Endothelial cell (in vitro differentiated cells): ENCODE data around the gene ZNF140. TPM values are rescaled to one million over a fixed set of nuclear protein-coding genes. Genes with fewer than 3 reads are reported as not detected.

Experiments
- DNase-seq: peaks from one replicate; pipeline ENCODE4 v3.0.0; 2021; ENCODE audit warnings: low spot score
- H3K27ac Mint-ChIP-seq: one replicate; pipeline ENCODE4 v1.8.0; 2021; ENCODE audit warnings: mixed read lengths, inconsistent platforms; ENCODE audit not compliant: unreplicated experiment
- H3K27me3 Mint-ChIP-seq: one replicate; pipeline ENCODE4 v1.8.0; 2021; ENCODE audit warnings: mild to moderate bottlenecking, moderate library complexity, mixed read lengths, inconsistent platforms; ENCODE audit not compliant: unreplicated experiment
- H3K36me3 Mint-ChIP-seq: one replicate; pipeline ENCODE4 v1.8.0; 2021; ENCODE audit warnings: mild to moderate bottlenecking, low read depth, mixed read lengths, inconsistent platforms; ENCODE audit not compliant: unreplicated experiment
- H3K4me1 Mint-ChIP-seq: one replicate; pipeline ENCODE4 v1.8.0; 2021; ENCODE audit warnings: mild to moderate bottlenecking, mixed read lengths, inconsistent platforms; ENCODE audit not compliant: unreplicated experiment
- H3K4me3 Mint-ChIP-seq: one replicate; pipeline ENCODE4 v1.8.0; 2021; ENCODE audit warnings: mild to moderate bottlenecking, mixed read lengths, inconsistent platforms; ENCODE audit not compliant: unreplicated experiment
- H3K9me3 Mint-ChIP-seq: one replicate; pipeline ENCODE4 v1.8.0; 2021; ENCODE audit warnings: mixed read lengths, inconsistent platforms; ENCODE audit not compliant: unreplicated experiment
- total RNA-seq: library from RNA; stranded (reverse); fragmentation: NEBNext Ultra II Directional; extraction: Animal tissue kit (Norgen Biotek cat#: 25700); gene quantifications from one replicate; pipeline ENCODE4 v1.2.1, GENCODE V29; 2021; ENCODE audit not compliant: unreplicated experiment
- TF ChIP-seq, protein P1 (sequence below): fragments of 200-600 bp; sonication (generic); IDR thresholded peaks from one replicate; pipeline ENCODE4 v1.5.0; 2021; ENCODE audit warnings: antibody characterized with exemption; ENCODE audit not compliant: unreplicated experiment

Gene ZNF140
- total RNA-seq, 1 donor from 2014 or later = 19.3 TPM

DNA sequence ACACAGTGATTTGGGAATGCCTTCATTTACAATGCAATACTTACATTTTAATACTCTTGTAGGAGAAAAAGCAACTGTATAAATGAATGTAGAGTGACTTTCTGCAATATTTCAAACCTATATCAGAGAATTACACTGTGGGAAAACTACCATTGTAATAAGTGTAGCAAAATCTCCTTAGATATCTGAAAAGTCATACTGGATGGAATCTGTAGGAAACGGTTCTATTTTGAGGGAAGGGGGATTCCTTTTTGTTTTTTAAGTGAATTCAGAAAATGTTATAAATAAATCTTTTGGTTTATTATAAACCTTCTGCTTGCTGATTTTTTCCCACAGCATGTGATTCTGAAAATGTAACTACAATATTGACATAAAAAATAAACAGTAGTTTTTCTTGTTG lies 26.4 kb downstream of the ZNF140 start:
- Mint-ChIP-seq H3K27ac (no peak overlapping the region), H3K27me3 (peaks cover 2% of the 10 kb centered on the region)
- TF ChIP-seq, protein P1, sequence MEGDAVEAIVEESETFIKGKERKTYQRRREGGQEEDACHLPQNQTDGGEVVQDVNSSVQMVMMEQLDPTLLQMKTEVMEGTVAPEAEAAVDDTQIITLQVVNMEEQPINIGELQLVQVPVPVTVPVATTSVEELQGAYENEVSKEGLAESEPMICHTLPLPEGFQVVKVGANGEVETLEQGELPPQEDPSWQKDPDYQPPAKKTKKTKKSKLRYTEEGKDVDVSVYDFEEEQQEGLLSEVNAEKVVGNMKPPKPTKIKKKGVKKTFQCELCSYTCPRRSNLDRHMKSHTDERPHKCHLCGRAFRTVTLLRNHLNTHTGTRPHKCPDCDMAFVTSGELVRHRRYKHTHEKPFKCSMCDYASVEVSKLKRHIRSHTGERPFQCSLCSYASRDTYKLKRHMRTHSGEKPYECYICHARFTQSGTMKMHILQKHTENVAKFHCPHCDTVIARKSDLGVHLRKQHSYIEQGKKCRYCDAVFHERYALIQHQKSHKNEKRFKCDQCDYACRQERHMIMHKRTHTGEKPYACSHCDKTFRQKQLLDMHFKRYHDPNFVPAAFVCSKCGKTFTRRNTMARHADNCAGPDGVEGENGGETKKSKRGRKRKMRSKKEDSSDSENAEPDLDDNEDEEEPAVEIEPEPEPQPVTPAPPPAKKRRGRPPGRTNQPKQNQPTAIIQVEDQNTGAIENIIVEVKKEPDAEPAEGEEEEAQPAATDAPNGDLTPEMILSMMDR = no peak

DNA sequence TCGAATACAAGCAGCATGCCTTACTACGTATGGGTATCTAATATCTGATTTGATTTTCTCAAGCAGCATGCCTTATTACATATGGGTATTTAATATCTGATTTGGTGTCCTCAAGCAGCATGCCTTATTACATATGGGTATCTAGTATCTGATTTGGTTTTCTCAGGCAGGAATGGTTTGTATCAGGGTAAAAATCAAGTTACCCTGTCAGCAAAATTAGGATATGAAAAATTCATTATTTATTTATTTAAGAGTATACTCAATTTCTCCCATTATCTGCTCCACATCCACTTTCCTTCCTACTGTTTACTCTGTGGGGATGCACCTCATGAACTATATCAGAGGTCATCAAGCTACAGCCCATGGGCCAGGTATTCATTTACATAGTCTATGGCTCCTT lies 27.4 kb downstream of the ZNF140 start:
- Mint-ChIP-seq H3K9me3 (peaks cover 59% of the 10 kb centered on the region), H3K27me3 (peaks cover 2% of the 10 kb centered on the region), H3K4me1 (no peaks in the 10 kb centered on the region), H3K4me3 (peak overlapping the region; percentile 53), H3K27ac (no peak overlapping the region), H3K36me3 (peaks cover 79% of the 10 kb centered on the region)
- DNase-seq = no peak
- TF ChIP-seq, protein P1 = no peak

More for the DNA sequence above, 26.4 kb downstream of the ZNF140 start:
- no peak for DNase-seq
- Mint-ChIP-seq H3K4me3 (peak overlapping the region; percentile 74), H3K9me3 (peaks cover 58% of the 10 kb centered on the region), H3K36me3 (peaks cover 82% of the 10 kb centered on the region), H3K4me1 (no peaks in the 10 kb centered on the region)

DNA sequence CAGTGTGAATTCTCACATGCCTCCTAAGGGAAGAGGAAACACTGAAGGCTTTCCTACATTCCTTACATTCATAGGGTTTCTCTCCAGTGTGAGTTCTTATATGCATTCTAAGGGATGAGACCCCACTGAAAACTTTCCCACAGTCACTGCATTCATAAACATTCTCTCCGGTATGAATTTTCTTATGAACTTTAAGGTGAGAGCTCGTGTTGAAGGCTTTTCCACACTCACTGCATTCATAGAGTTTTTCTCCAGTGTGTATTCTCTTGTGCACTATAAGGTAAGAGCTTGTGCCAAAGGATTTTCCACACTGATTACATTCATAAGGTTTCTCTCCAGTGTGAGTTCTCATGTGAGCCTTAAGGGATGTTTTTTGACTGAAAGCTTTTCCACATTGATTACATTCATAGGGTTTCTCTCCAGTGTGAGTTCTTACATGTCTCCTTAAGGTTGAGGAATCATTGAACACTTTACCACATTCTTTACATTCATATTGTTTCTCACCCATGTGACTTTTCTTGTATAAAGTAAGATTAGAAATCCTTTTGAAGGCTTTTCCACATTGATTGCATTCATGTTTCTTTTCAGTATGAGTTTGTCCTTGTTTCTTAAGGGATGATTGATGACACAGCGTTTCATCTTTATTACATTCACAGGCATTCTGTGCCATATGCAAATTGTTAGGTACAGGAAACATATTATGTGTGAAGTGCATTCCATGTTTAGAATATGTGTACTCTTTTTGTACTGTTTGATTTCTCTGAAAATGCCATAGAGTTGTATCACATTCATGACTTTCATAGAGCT lies 39.9 kb downstream of the ZNF140 start:
- no peak overlapping the region for H3K27ac Mint-ChIP-seq

DNA sequence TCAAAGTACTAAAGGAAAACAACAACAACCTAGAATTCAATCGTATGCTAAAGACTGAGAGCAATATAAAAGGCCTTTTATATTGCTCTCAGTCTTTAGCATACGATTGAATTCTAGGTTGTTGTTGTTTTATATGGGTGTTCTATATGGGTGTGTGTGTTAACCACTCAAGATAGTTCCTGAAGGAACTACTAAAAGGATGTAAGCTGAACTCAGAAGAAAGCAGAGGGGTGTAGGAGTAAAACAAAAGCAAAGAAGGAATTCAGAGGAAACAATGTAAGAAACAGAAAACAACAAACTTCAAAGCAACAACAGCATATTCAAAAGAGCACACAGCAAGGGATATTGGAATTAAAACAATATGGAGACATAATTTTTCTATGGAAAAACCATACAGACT lies 44.0 kb downstream of the ZNF140 start:
- peaks cover 7% of the 10 kb centered on the region for H3K4me1 Mint-ChIP-seq
- H3K36me3 Mint-ChIP-seq = peaks cover 75% of the 10 kb centered on the region
- H3K9me3 Mint-ChIP-seq = peaks cover 55% of the 10 kb centered on the region
- H3K27me3 Mint-ChIP-seq = peaks cover 2% of the 10 kb centered on the region
- H3K4me3 Mint-ChIP-seq = peak overlapping the region; percentile 42
- no peak for DNase-seq
- TF ChIP-seq, protein P1 = no peak
- no peak overlapping the region for H3K27ac Mint-ChIP-seq

More for the DNA sequence above, 39.9 kb downstream of the ZNF140 start:
- Mint-ChIP-seq H3K27me3 (peaks cover 6% of the 10 kb centered on the region), H3K9me3 (peaks cover 65% of the 10 kb centered on the region), H3K4me3 (peak overlapping the region; percentile 72), H3K36me3 (peaks cover 82% of the 10 kb centered on the region), H3K4me1 (no peaks in the 10 kb centered on the region)
- TF ChIP-seq, protein P1 = no peak
- DNase-seq = no peak

DNA sequence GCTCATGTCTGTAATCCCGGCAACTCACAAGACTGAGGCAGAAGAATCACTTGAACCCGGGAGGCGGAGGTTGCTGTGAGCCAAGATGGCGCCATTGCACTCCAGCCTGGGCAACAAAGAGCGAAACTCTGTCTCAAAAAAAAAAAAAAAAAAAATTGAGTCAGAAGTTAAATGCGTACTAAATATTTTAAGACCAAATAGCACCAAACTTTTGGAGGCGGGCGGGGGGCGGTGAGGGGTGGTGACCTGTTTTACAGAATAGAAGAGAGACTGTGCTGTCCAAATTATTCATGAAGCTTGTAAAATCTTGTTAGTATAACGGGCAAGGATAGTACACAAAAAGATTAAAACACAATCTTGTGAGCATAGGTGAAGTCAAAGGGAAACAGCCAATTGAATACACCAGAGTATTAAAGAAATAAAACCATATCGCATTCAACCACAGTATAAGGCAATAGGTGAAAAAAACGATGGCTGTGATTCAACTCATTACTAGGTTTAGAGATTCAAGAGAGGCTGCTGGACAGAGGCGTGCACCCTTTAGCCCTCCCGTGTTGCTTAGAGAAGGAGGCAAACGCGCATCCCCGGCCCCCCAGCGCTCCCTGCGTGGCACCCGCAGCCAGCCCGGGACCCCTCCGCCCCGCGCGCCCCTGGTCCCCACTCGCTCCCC lies 48.8 kb downstream of the ZNF140 start:
- Mint-ChIP-seq H3K4me3 (peak overlapping the region; percentile 97), H3K36me3 (peaks cover 70% of the 10 kb centered on the region), H3K27me3 (peaks cover 6% of the 10 kb centered on the region), H3K27ac (no peak overlapping the region), H3K9me3 (peaks cover 40% of the 10 kb centered on the region), H3K4me1 (peaks cover 17% of the 10 kb centered on the region)
- DNase-seq = no peak
- TF ChIP-seq, protein P1 = no peak
